Neural progenitor cell (in vitro differentiated cells): ENCODE results near the gene HDAC3. TPM values are rescaled to one million over a fixed set of nuclear protein-coding genes. Genes with fewer than 3 reads are reported as not detected.

ENCODE experiments used
- DNase-seq: peaks from one replicate; pipeline ENCODE4 v3.0.0-alpha.2; 2016; ENCODE audit warnings: low spot score
- H2AFZ ChIP-seq: fragments of 200-600 bp; sonication (generic); replicated peaks from 2 replicates; pipeline ENCODE4 v1.6.1; 2016; ENCODE audit warnings: antibody characterized with exemption
- H3F3A ChIP-seq: fragments of 200-600 bp; sonication (generic); 2 replicates; pipeline ENCODE4 v1.6.1; 2016; ENCODE audit warnings: antibody characterized with exemption, low read depth
- H3K27ac ChIP-seq: fragments of 200-600 bp; sonication (generic); 2 replicates; pipeline ENCODE4 v1.5.1; 2016; ENCODE audit warnings: mild to moderate bottlenecking
- H3K27me3 ChIP-seq: fragments of 200-600 bp; sonication (generic); 2 replicates; pipeline ENCODE4 v1.6.1; 2016; ENCODE audit warnings: mild to moderate bottlenecking, moderate library complexity
- H3K36me3 ChIP-seq: fragments of 200-600 bp; sonication (generic); 2 replicates; pipeline ENCODE4 v1.5.1; 2016
- H3K4me1 ChIP-seq: fragments of 200-600 bp; sonication (generic); 2 replicates; pipeline ENCODE4 v1.6.1; 2016; ENCODE audit warnings: mixed run types
- H3K4me2 ChIP-seq: fragments of 200-600 bp; sonication (generic); 2 replicates; pipeline ENCODE4 v1.6.1; 2016
- H3K4me3 ChIP-seq: fragments of 200-600 bp; sonication (generic); 2 replicates; pipeline ENCODE4 v1.5.1; 2016
- H3K79me2 ChIP-seq: fragments of 200-600 bp; sonication (generic); 2 replicates; pipeline ENCODE4 v1.6.1; 2016; ENCODE audit warnings: low read depth
- H3K9ac ChIP-seq: fragments of 200-600 bp; sonication (generic); 2 replicates; pipeline ENCODE4 v1.6.1; 2016
- H3K9me3 ChIP-seq: fragments of 200-600 bp; sonication (generic); 2 replicates; pipeline ENCODE4 v1.5.1; 2016; ENCODE audit warnings: low read depth
- H4K20me1 ChIP-seq: fragments of 200-600 bp; sonication (generic); 2 replicates; pipeline ENCODE4 v1.6.1; 2016; ENCODE audit warnings: low read depth
- H3K27ac Mint-ChIP-seq: 3 replicates; pipeline ENCODE4 v1.8.0; 2021; ENCODE audit warnings: mixed read lengths
- H3K27me3 Mint-ChIP-seq: 2 replicates; pipeline ENCODE4 v1.8.0; 2022; ENCODE audit warnings: low read depth, mild to moderate bottlenecking, inconsistent platforms, moderate library complexity, mixed read lengths; ENCODE audit not compliant: insufficient read depth
- H3K36me3 Mint-ChIP-seq: 3 replicates; pipeline ENCODE4 v1.8.0; 2021; ENCODE audit warnings: mixed read lengths
- H3K4me1 Mint-ChIP-seq: 3 replicates; pipeline ENCODE4 v1.8.0; 2021; ENCODE audit warnings: mixed read lengths
- H3K4me3 Mint-ChIP-seq: 3 replicates; pipeline ENCODE4 v1.8.0; 2021; ENCODE audit warnings: mild to moderate bottlenecking, moderate library complexity, mixed read lengths
- H3K9me3 Mint-ChIP-seq: 3 replicates; pipeline ENCODE4 v1.8.0; 2020; ENCODE audit warnings: mixed read lengths
- CTCF ChIP-seq: fragments of 200-600 bp; sonication (generic); IDR thresholded peaks from 2 replicates; pipeline ENCODE4 v1.5.1; 2017; ENCODE audit warnings: antibody characterized with exemption, mild to moderate bottlenecking
- EZH2 ChIP-seq: fragments of 200-600 bp; sonication (generic); IDR thresholded peaks from 2 replicates; pipeline ENCODE4 v1.6.1; 2017; ENCODE audit warnings: antibody characterized with exemption, mild to moderate bottlenecking, moderate library complexity
- EZH2phosphoT487 ChIP-seq: fragments of 200-600 bp; sonication (generic); IDR thresholded peaks from 2 replicates; pipeline ENCODE4 v1.6.1; 2017; ENCODE audit warnings: antibody characterized with exemption
- total RNA-seq: library from RNA; depleted of rRNA; stranded (reverse); fragments of >200 nt; gene quantifications from 2 replicates; pipeline ENCODE4 v1.2.3, GENCODE V29; 2015; ENCODE audit warnings: low replicate concordance

The HDAC3 gene
- total RNA-seq, 1 donor from 2014 or later: 57.3 TPM

- no peaks in the 10 kb centered on the region for H4K20me1 ChIP-seq
- no peak overlapping the region for H3K9ac ChIP-seq
- H3F3A ChIP-seq: peaks cover 11% of the 10 kb centered on the region
- H3K4me2 ChIP-seq: no peak overlapping the region
- TF ChIP-seq CTCF: no peak
- no peak for TF ChIP-seq EZH2
- TF ChIP-seq EZH2phosphoT487: no peak
- H3K27me3 Mint-ChIP-seq: peaks cover 3% of the 10 kb centered on the region
- H3K9me3 ChIP-seq: no peaks in the 10 kb centered on the region
- H3K4me1 ChIP-seq: no peaks in the 10 kb centered on the region
- no peak for DNase-seq
- no peak overlapping the region for H3K4me3 Mint-ChIP-seq
- H3K4me1 Mint-ChIP-seq: peaks cover 6% of the 10 kb centered on the region
- H3K79me2 ChIP-seq: no peaks in the 10 kb centered on the region
- H3K4me3 ChIP-seq: no peak overlapping the region
- H3K27ac ChIP-seq: no peak overlapping the region
- H3K9me3 Mint-ChIP-seq: no peaks in the 10 kb centered on the region
- no peak overlapping the region for H3K27ac Mint-ChIP-seq
- H2AFZ ChIP-seq: no peak overlapping the region
- H3K36me3 Mint-ChIP-seq: peaks cover 20% of the 10 kb centered on the region
- no peaks in the 10 kb centered on the region for H3K36me3 ChIP-seq
- peaks cover 6% of the 10 kb centered on the region for H3K27me3 ChIP-seq
Observed at GRCh38 chr5:141655020-141655419, 18.4 kb upstream of the HDAC3 start.

- no peak overlapping the region for H3K9ac ChIP-seq
- no peaks in the 10 kb centered on the region for H4K20me1 ChIP-seq
- H3K4me3 ChIP-seq: no peak overlapping the region
- no peak overlapping the region for H3K27ac ChIP-seq
- H3K9me3 ChIP-seq: no peaks in the 10 kb centered on the region
- no peaks in the 10 kb centered on the region for H3K4me1 ChIP-seq
- Mint-ChIP-seq H3K27ac (no peak overlapping the region), H3K4me3 (no peak overlapping the region), H3K36me3 (peaks cover 15% of the 10 kb centered on the region), H3K9me3 (no peaks in the 10 kb centered on the region), H3K27me3 (peaks cover 3% of the 10 kb centered on the region), H3K4me1 (peaks cover 10% of the 10 kb centered on the region)
- H3K36me3 ChIP-seq: no peaks in the 10 kb centered on the region
- peaks cover 11% of the 10 kb centered on the region for H3F3A ChIP-seq
- TF ChIP-seq EZH2phosphoT487 (no peak), EZH2 (no peak), CTCF (no peak)
- no peak overlapping the region for H3K4me2 ChIP-seq
- DNase-seq: no peak
- no peak overlapping the region for H2AFZ ChIP-seq
- H3K79me2 ChIP-seq: no peaks in the 10 kb centered on the region
- H3K27me3 ChIP-seq: peaks cover 6% of the 10 kb centered on the region
Observed at GRCh38 chr5:141654298-141654697, 17.6 kb upstream of the HDAC3 start.

DNA sequence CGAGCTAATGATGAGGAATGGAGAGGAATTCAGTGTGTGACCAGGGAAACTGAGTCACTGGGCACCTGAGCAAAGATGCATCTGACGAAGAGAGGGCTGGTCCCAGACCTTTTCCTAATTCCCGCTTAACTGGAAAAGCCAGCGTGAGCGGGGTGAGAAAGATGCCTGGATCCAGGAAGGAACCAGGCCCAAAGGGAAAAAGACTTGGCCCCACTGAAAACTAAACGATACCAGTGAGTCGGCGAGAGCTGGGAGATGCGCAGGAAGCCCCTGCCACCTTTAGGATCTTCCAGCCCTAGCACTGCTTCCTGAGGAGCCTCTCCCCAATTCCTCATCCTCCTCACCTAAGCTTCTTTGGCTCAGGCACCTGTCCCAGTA is 15.1 kb upstream of the HDAC3 start:
- peaks cover 2% of the 10 kb centered on the region for H3K36me3 Mint-ChIP-seq

More for the DNA sequence above, 15.1 kb upstream of the HDAC3 start:
- Histone ChIP-seq H3K9me3 (no peaks in the 10 kb centered on the region), H2AFZ (peak overlapping the region; percentile 93), H3K4me2 (peak overlapping the region; percentile 94), H3K4me3 (peak overlapping the region; percentile 69), H3K9ac (no peak overlapping the region), H3K27ac (no peak overlapping the region), H4K20me1 (no peaks in the 10 kb centered on the region), H3K36me3 (no peaks in the 10 kb centered on the region), H3K4me1 (no peaks in the 10 kb centered on the region), H3F3A (peaks cover 11% of the 10 kb centered on the region), H3K79me2 (no peaks in the 10 kb centered on the region), H3K27me3 (peaks cover 6% of the 10 kb centered on the region)
- Mint-ChIP-seq H3K27me3 (peaks cover 3% of the 10 kb centered on the region), H3K4me1 (peaks cover 10% of the 10 kb centered on the region), H3K9me3 (no peaks in the 10 kb centered on the region), H3K4me3 (peak overlapping the region; percentile 95), H3K27ac (no peak overlapping the region)
- no peak for DNase-seq
- TF ChIP-seq CTCF (no peak), EZH2 (no peak), EZH2phosphoT487 (no peak)
